Measurements from ENCODE around the gene PLCXD1.

GRCh38 chrX:340641-341423 is 59.7 kb downstream of the PLCXD1 start:
- no peak for TF ChIP-seq CTCF (IDR thresholded peaks at IDR 0.05)
- no peak for TF ChIP-seq POLR2AphosphoS5 (IDR thresholded peaks at IDR 0.05)
- TF ChIP-seq EP300 (IDR thresholded peaks at IDR 0.05): no peak
- TF ChIP-seq POLR2A (IDR thresholded peaks at IDR 0.05): no peak
